Ramos (cell line): ENCODE data around the gene STK11.

ENCODE experiments used
- in situ Hi-C: fragments of 300-500 bp; cut with MboI; formaldehyde crosslinking; loops from one replicate; pipeline ENCODE4 v1.14.3; 2022; ENCODE audit warnings: low sequenced_read_pairs; ENCODE audit not compliant: unreplicated experiment

The STK11 gene

GRCh38 chr19:1234051-1234954, 28.7 kb downstream of the STK11 start:
- in situ Hi-C loops = no loop called here

GRCh38 chr19:1234955-1235380, 29.4 kb downstream of the STK11 start:
- in situ Hi-C loops = no loop called here

DNA sequence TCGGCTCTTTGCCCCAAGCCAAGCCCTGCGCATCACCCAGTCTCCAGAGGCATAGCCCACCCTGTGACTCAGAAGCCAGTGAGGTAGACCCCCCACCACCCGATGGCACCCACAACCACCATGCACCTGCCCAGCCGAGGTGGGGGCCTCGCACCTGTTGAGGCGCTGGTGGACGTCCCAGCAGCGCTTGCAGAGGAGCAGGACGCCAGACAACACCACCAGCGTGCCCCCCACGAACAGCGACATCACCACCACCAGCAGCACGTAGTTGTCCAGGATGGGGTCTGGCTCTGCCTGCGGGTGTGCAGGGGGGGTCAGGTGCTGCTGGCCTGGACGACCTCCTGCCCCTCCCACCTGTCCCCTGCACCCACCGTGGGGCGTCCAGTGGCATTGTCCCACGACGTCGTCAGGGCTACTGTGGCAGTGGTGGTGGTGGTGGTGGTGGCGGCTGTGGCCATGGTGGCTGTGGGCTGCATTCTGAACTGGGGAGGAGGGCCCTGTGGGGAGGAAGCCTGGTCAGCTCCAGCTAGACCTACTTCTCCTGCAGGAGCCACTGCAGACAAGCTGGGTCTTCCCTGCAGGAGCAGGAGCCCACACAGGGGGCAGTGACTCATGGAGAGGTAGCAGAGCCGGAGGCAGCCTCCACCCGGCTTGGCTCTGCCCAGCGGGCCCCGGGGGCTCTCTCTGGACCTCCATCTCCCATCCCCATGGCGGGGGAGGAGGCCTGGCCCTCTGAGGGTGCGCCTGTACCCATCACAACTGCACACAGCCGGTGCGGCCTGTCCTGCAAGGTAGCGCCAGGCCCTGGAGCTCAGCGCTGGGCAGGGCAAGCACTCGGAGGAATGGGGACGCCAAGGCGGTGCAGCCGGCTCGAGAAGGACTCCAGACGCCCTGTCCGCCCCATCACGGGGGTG, 30.3 kb downstream of the STK11 start:
- in situ Hi-C loops = no loop called here

GRCh38 chr19:1236576-1236975, 31.0 kb downstream of the STK11 start:
- in situ Hi-C loops = no loop called here

DNA sequence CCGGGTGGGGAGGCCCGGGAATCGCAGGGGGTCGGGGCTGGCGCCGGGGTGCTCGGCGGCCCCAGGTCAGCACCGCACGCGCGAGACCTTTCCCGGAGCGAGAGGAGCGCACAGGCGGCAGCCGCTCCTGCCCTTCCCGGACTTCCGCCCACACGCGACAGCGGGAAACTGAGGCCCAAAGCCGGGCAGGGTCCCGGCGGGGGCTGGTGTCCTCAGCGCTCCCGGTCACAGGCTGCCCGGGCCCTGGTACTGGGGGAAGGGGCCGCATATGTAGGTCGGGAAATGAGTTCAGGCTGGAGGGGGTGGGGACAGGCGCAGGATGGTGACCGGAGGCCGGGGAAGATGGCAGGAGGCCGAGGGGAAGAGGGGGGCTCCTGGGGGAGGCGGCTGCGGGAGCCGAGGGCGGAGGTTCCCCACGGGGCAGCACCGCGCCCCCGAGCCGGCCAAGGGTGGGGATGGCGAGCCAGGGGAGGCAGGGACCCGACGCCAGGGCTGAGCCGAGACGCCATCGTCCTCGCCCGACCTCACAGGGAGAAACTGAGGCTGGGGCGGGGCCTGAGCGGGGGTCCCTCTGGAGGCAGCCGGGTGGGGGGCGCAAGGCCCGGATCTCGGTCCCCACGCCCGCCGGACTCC, 31.6 kb downstream of the STK11 start:
- in situ Hi-C loops = no loop called here

- in situ Hi-C loops = no loop called here
Measured at GRCh38 chr19:1237754-1238368, 32.3 kb downstream of the STK11 start, which contains the start of gene CBARP. CBARP (minus strand) TSS chr19:1238005; CDS start chr19:1236100, 1,905 bp downstream.

DNA sequence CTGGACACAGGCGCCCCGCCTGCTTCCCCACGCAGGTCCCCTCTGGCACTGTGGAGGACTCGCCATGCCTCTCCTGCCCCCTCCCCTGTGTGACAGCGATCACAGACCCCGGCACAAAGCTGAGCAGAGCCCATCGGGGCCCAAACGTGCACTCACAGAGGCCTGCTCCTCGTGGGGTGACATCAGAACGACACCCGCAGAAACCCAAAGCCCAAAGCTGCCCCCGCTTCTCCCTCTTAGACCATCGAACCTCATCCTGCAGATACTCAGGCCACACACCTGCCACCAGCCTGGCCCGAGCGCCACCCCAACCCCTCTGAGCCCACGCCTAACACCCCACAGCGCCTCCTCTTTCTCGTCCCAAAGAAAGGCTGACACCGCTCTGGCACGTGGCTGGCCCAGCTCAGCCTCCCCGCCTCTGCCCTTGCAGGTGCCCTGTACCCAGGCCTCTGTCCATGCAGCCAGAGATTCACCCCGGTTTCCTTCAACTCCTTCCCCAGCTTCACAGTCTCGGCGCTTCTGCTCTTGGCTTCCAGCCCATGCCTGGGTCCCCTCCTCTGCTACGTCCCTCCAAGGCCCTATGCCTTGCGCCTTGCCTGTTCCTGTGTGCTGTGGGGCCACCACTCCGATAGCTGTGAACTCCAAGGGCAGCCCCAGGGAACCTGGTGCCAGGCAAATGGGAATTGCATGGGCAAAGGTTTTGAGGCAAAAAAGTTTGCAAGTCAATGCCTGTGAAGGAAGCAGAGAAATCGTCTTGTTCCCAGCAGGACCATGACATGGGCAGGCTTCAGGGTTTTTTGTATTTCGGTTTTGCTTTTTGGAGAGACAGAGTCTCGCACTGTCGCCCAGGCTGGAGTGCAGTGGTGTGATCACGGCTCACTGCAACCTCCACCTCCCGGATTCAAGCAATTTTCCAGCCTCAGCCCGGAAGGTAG, 33.1 kb downstream of the STK11 start:
- in situ Hi-C loops = no loop called here

DNA sequence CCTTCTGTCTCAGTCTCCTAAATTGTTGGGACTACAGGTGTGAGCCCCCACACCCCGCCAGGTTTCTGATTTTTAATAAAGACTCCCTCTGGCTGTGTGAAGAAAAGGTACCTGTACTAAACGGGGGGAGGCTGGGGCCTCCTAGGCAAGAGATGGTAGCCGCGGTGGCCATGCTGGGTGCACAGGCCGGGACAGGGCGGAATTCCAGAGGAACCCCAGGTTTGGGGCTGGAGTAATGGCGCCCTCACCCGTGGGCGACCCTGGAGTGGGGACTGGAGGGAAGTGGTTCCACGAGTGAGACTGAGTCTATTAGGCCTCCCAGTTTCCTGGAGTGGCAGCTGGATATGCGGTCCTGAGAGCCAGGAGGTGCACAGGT, 33.8 kb downstream of the STK11 start:
- in situ Hi-C loops = no loop called here

- in situ Hi-C loops = no loop called here
Measured at GRCh38 chr19:1239796-1240737, 34.5 kb downstream of the STK11 start.

- in situ Hi-C loops = no loop called here
Measured at GRCh38 chr19:1240925-1241324, 35.3 kb downstream of the STK11 start.

GRCh38 chr19:1241417-1242095, 36.0 kb downstream of the STK11 start, which contains the start of gene ATP5F1D:
ATP5F1D (plus strand) TSS chr19:1241751; CDS start chr19:1241851, 100 bp downstream.
- in situ Hi-C loops = no loop called here

DNA sequence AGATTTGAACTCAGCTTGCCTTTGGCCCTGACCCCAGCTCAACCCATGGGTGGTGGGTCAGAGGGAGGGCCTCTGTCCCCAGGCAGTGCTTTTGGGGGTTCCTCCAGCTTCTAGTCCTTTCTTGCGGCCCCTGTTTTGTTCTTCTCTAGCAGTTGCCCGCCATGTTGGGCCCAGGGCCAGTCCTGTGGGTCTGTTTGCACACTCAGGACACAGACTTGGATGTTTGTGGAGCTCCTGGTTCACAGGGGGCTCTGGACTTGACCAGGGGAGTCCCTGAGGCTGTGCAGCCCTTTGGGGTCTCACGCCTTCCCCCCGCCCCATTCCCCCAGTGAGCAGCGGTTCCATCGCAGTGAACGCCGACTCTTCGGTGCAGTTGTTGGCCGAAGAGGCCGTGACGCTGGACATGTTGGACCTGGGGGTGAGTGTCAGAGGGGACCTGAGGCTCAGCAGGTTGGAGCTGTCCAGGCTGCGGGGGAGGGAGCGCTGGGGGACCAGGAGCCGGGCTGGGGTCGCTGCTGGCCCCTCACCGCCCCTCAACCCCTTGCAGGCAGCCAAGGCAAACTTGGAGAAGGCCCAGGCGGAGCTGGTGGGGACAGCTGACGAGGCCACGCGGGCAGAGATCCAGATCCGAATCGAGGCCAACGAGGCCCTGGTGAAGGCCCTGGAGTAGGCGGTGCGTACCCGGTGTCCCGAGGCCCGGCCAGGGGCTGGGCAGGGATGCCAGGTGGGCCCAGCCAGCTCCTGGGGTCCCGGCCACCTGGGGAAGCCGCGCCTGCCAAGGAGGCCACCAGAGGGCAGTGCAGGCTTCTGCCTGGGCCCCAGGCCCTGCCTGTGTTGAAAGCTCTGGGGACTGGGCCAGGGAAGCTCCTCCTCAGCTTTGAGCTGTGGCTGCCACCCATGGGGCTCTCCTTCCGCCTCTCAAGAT, 38.5 kb downstream of the STK11 start:
- in situ Hi-C loops = no loop called here

GRCh38 chr19:1244693-1245451, 39.3 kb downstream of the STK11 start:
- in situ Hi-C loops = no loop called here

DNA sequence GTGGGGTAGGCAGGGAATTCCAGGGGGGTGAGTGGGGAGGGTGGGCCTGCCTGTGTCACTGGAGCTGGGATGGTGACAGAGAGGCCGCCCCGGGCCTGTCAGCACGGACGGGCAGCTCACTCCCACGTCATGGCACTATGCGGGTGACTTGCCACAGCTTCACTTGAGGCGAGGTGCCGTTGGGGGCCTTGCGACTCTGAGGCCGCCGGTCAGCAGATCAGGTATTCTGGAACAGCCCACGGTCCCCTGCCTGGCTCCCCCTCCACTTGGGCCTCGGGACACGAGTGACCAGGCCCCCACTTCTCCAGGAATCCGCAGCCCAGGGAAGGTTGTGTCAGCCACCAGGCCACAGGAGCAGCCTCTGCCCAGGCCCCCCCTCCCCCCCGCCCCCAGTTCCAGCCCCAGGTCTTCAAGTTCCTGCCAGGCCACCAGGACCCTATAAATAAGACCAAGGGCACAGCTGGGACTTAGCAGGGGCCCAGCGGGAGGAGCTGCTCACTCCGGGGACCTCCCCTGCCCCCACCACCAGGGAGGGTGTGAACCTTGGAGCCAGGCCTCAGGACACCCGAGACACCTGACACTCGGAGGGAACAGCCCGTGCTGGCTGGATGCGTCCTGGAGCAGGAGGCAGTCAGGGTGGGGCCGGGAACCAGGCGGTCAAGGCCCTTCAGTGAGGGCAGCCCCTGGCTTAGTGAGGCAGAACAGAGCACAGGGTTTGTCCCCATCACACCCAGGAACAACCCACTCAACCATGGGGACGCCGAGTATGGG, 40.1 kb downstream of the STK11 start:
- in situ Hi-C loops = no loop called here
